ENCODE measurements around the gene PAK6. TPM values are rescaled to one million over a fixed set of nuclear protein-coding genes. Genes with fewer than 3 reads are reported as not detected.

The PAK6 gene
- total and polyA plus RNA-seq, 7 donors: 0.03 to 3.0 (median 0.56) TPM

- no peaks in the 10 kb centered on the region for H3K4me1 ChIP-seq
Measured at GRCh38 chr15:40198355-40199085, 40.3 kb upstream of the PAK6 start.

GRCh38 chr15:40204100-40204499, 34.8 kb upstream of the PAK6 start:
- Histone ChIP-seq H3K27me3 (ENCODE audit: insufficient read depth in 3 of 3, low read length in 2 of 3) (no peaks in the 10 kb centered on the region), H3K9me3 (no peaks in the 10 kb centered on the region), H3K27ac (no peak overlapping the region), H3K36me3 (ENCODE audit: insufficient read depth in 1 of 2, low read depth in 1 of 2) (no peaks in the 10 kb centered on the region), H3K4me1 (no peaks in the 10 kb centered on the region), H3K4me3 (no peak overlapping the region)
- 92 to 97% (median 95%) methylated on average over 1 of the region's 1 CpG for WGBS, 3 donors
- DNase-seq (no peak), ATAC-seq (no peak)
- intact Hi-C loops (cut with DNase I): no loop called here
- TF ChIP-seq CTCF (IDR thresholded peaks at IDR 0.05): no peak

More at GRCh38 chr15:40198355-40199085, 40.3 kb upstream of the PAK6 start:
- ATAC-seq (no peak), DNase-seq (no peak)
- 95 to 100% (median 100%) methylated on average over 1 of the region's 1 CpG for WGBS, 3 donors
- no peaks in the 10 kb centered on the region for H3K9me3 ChIP-seq
- no peak overlapping the region for H3K27ac ChIP-seq
- peaks cover 0 to 2% (median 0%) of the 10 kb centered on the region in 3 donors for H3K27me3 ChIP-seq (ENCODE audit: insufficient read depth in 3 of 3, low read length in 2 of 3)
- TF ChIP-seq CTCF (IDR thresholded peaks at IDR 0.05): no peak
- no peaks in the 10 kb centered on the region for H3K36me3 ChIP-seq (ENCODE audit: insufficient read depth in 1 of 2, low read depth in 1 of 2)
- H3K4me3 ChIP-seq: no peak overlapping the region
- intact Hi-C loops (cut with DNase I): no loop called here

- Histone ChIP-seq H3K36me3 (ENCODE audit: insufficient read depth in 1 of 2, low read depth in 1 of 2) (no peaks in the 10 kb centered on the region), H3K27me3 (ENCODE audit: insufficient read depth in 3 of 3, low read length in 2 of 3) (no peaks in the 10 kb centered on the region), H3K4me1 (no peaks in the 10 kb centered on the region), H3K9me3 (no peaks in the 10 kb centered on the region), H3K27ac (no peak overlapping the region), H3K4me3 (no peak overlapping the region)
- intact Hi-C loops (cut with DNase I): loop anchor here (1.0 to 5.0 kb wide), 2 partner anchors 56 to 170 kb away; no protein-coding TSS in a partner anchor
- 52 to 66% (median 54%) methylated on average over 6 of the region's 6 CpGs for WGBS, 3 donors
- DNase-seq (peak in 1 of 2 donors; percentile 10), ATAC-seq (peak; percentile 89 to 96 (median 92))
- TF ChIP-seq CTCF (IDR thresholded peaks at IDR 0.05): peak; percentile 90
Measured at GRCh38 chr15:40217166-40217824, 21.6 kb upstream of the PAK6 start.

GRCh38 chr15:40219801-40220200, 19.1 kb upstream of the PAK6 start:
- Histone ChIP-seq H3K9me3 (no peaks in the 10 kb centered on the region), H3K4me3 (no peak overlapping the region), H3K36me3 (ENCODE audit: insufficient read depth in 1 of 2, low read depth in 1 of 2) (no peaks in the 10 kb centered on the region), H3K27ac (no peak overlapping the region), H3K27me3 (ENCODE audit: insufficient read depth in 3 of 3, low read length in 2 of 3) (no peaks in the 10 kb centered on the region), H3K4me1 (no peaks in the 10 kb centered on the region)
- ATAC-seq: no peak
- no peak for DNase-seq
- intact Hi-C loops (cut with DNase I): loop anchor here (2.0 to 5.0 kb wide), 2 partner anchors 55 to 172 kb away; no protein-coding TSS in a partner anchor
- no peak for TF ChIP-seq CTCF (IDR thresholded peaks at IDR 0.05)
- WGBS, 3 donors: 91 to 94% (median 94%) methylated on average over 1 of the region's 1 CpG

All from psoas muscle (tissue), 8 donors.